AG04449 (cell line): Measurements from ENCODE around the gene ZNF701.

Source experiments
- CTCF ChIA-PET: fragments of 350-600 bp; formaldehyde crosslinking; extraction: SDS; loops from one replicate; lab custom pipeline; 2021; ENCODE audit warnings: antibody characterized with exemption; lab: Yijun Ruan, JAX
- POLR2A ChIA-PET: fragments of 400-600, 350-600 bp; formaldehyde crosslinking; extraction: SDS; loops from one replicate; lab custom pipeline; 2020; ENCODE audit warnings: antibody characterized with exemption, inconsistent platforms; lab: Yijun Ruan, JAX
- DNase-seq: peaks from one replicate; pipeline ENCODE4 v3.0.0-alpha.2; 2010; ENCODE audit warnings: low read depth, low spot score
- H3K4me3 ChIP-seq: 2 replicates; pipeline ENCODE4 v1.5.1; 2011; ENCODE audit warnings: low read depth, mild to moderate bottlenecking, control low read depth, low read length
- CTCF ChIP-seq: IDR thresholded peaks from one replicate; pipeline ENCODE4 v1.5.1; 2011; ENCODE audit warnings: mild to moderate bottlenecking, moderate library complexity, low read length, control low read depth, inconsistent platforms; ENCODE audit not compliant: insufficient read depth; ENCODE audit errors: missing control alignments

Gene ZNF701

GRCh38 chr19:52570000-52570861 lies at the start of gene ZNF701:
Gene ZNF701 (plus strand): TSS chr19:52570287. CDS start chr19:52574148, 3,861 bp downstream.
- H3K4me3 ChIP-seq: peak within 1 kb of the TSS; percentile 83
- ChIA-PET CTCF (no interaction called here), POLR2A (no interaction called here)

GRCh38 chr19:52522551-52522950 lies 47.5 kb upstream of the ZNF701 start:
- ChIA-PET CTCF (no interaction called here), POLR2A (interaction anchor here (0.6 kb wide), 1 partner anchor 484 kb away, joined by 3 read pairs; no protein-coding TSS in a partner anchor)
- no peak for TF ChIP-seq CTCF
- no peak for DNase-seq
- no peak overlapping the region for H3K4me3 ChIP-seq

More at GRCh38 chr19:52570000-52570861, at the start of gene ZNF701:
- peak; percentile 37 for DNase-seq
- TF ChIP-seq CTCF: peak; percentile 23

GRCh38 chr19:52524086-52524485 lies 46.0 kb upstream of the ZNF701 start:
- DNase-seq: no peak
- POLR2A ChIA-PET: no interaction called here
- H3K4me3 ChIP-seq: no peak overlapping the region
- TF ChIP-seq CTCF: no peak
- CTCF ChIA-PET: no interaction called here

GRCh38 chr19:52527134-52527955 lies 42.7 kb upstream of the ZNF701 start, which contains the start of gene ZNF808:
Gene ZNF808 (plus strand): TSS chr19:52527668. CDS start chr19:52543285, 15,617 bp downstream.
- peak within 1 kb of the TSS; percentile 71 for H3K4me3 ChIP-seq
- ChIA-PET POLR2A (no interaction called here), CTCF (interaction anchor here (1.1 kb wide), 2 partner anchors 10 to 48 kb away, joined by 3 to 4 read pairs; no protein-coding TSS in a partner anchor)
- DNase-seq: peak; percentile 21
- peak; percentile 64 for TF ChIP-seq CTCF

GRCh38 chr19:52527956-52528351 lies 42.1 kb upstream of the ZNF701 start:
- H3K4me3 ChIP-seq: peak overlapping the region; percentile 71
- POLR2A ChIA-PET: no interaction called here
- no peak for TF ChIP-seq CTCF
- CTCF ChIA-PET: no interaction called here
- DNase-seq: no peak
